Endothelial cell of umbilical vein (primary cell): Measurements from ENCODE around the gene RIMS4. TPM values are rescaled to one million over a fixed set of nuclear protein-coding genes. Genes with fewer than 3 reads are reported as not detected.
A peak's percentile ranks its signal among the peaks of the same experiment; 100 is the strongest.

ENCODE experiments used
- BruUV-seq: library from RNA; stranded (reverse); fragments of 400-500 nt; replicated peaks from 2 replicates; lab custom pipeline; 2021; lab: Mats Ljungman, UMichigan
- CTCF ChIA-PET: fragments of 300-600, 350-600 bp; sonication (Branson Sonifier 250); formaldehyde crosslinking; loops from one replicate; lab custom pipeline; 2021; ENCODE audit warnings: antibody characterized with exemption, inconsistent platforms; lab: Charles Lee
- POLR2A ChIA-PET: fragments of 300-600, 350-600 bp; sonication (Branson Sonifier 250); formaldehyde crosslinking; loops from one replicate; lab custom pipeline; 2021; ENCODE audit warnings: antibody characterized with exemption, inconsistent platforms; lab: Charles Lee
- DNase-seq: peaks from one replicate; pipeline ENCODE4 v3.0.0-alpha.2; 2011; ENCODE audit warnings: low read depth, low spot score
- FAIRE-seq: peaks from 2 replicates; lab custom pipeline; 2011; peaks lifted over from hg19 to GRCh38; lab: Jason Lieb, UNC
- H2AFZ ChIP-seq: 2 replicates; pipeline ENCODE4 v1.6.0; 2012; ENCODE audit warnings: low read depth, low read length, control low read depth, inconsistent platforms
- H3K27ac ChIP-seq: 2 replicates; pipeline ENCODE4 v1.5.1; 2011; ENCODE audit warnings: low read depth, mild to moderate bottlenecking, control low read depth, low read length, moderate library complexity; ENCODE audit not compliant: insufficient read depth
- H3K27me3 ChIP-seq, 2 experiments: 2 replicates each; pipeline versions ENCODE4 v1.6.0 to v1.6.1; 2011; ENCODE audit warnings: low read length in 2 of 2, mixed read lengths in 1 of 2; ENCODE audit not compliant: control insufficient read depth in 2 of 2, insufficient read depth in 2 of 2
- H3K36me3 ChIP-seq, 2 experiments: 2 replicates in 1 of 2; 3 replicates in 1 of 2; pipeline ENCODE4 v1.5.1; 2011; ENCODE audit warnings: low read length in 2 of 2, mild to moderate bottlenecking in 1 of 2, moderate library complexity in 1 of 2; ENCODE audit not compliant: control insufficient read depth in 2 of 2, insufficient read depth in 2 of 2; ENCODE audit errors: extremely low read depth in 1 of 2
- H3K4me1 ChIP-seq: 3 replicates; pipeline ENCODE4 v1.5.1; 2011; ENCODE audit warnings: mild to moderate bottlenecking, low read length; ENCODE audit not compliant: control insufficient read depth, insufficient read depth; ENCODE audit errors: extremely low read depth
- H3K4me2 ChIP-seq: 2 replicates; pipeline ENCODE4 v1.6.1; 2011; ENCODE audit warnings: low read length, control low read depth, mixed read lengths; ENCODE audit not compliant: insufficient read depth
- H3K4me3 ChIP-seq, 3 experiments: fragments of 200-600 bp in 1 of 3; sonication (generic), shearing (Covaris generic) in 1 of 3; replicated peaks in 1 of 3; 2 replicates each; pipeline ENCODE4 v1.5.1; 2011 to 2016; ENCODE audit warnings: control low read depth in 3 of 3, low read length in 3 of 3, mild to moderate bottlenecking in 2 of 3, inconsistent platforms in 1 of 3, low read depth in 1 of 3, moderate library complexity in 1 of 3; ENCODE audit not compliant: insufficient read depth in 1 of 3
- H3K79me2 ChIP-seq: 2 replicates; pipeline ENCODE4 v1.6.0; 2012; ENCODE audit warnings: low read length, inconsistent platforms; ENCODE audit not compliant: control insufficient read depth, insufficient read depth
- H3K9ac ChIP-seq: replicated peaks from 2 replicates; pipeline ENCODE3; 2011; ENCODE audit warnings: low read length, control low read depth; ENCODE audit not compliant: insufficient read depth; ENCODE audit errors: extremely low read depth
- H3K9me1 ChIP-seq: replicated peaks from 3 replicates; pipeline ENCODE4 v1.6.0; 2011; ENCODE audit warnings: mild to moderate bottlenecking, low read length; ENCODE audit not compliant: control insufficient read depth, insufficient read depth; ENCODE audit errors: extremely low read depth
- H3K9me3 ChIP-seq: replicated peaks from 2 replicates; pipeline ENCODE4 v1.5.1; 2012; ENCODE audit warnings: low read length, inconsistent platforms; ENCODE audit not compliant: control insufficient read depth, insufficient read depth
- H4K20me1 ChIP-seq: replicated peaks from 2 replicates; pipeline ENCODE3; 2011; ENCODE audit warnings: mild to moderate bottlenecking, low read length; ENCODE audit not compliant: control insufficient read depth, insufficient read depth; ENCODE audit errors: extremely low read depth
- FOS ChIP-seq: IDR thresholded peaks from 2 replicates; pipeline ENCODE4 v1.6.1; 2011; ENCODE audit warnings: mild to moderate bottlenecking, low read length, moderate library complexity, borderline replicate concordance; ENCODE audit not compliant: insufficient read depth
- JUN ChIP-seq: IDR thresholded peaks from 2 replicates; pipeline ENCODE4 v1.6.1; 2011; ENCODE audit warnings: borderline replicate concordance, low read depth; ENCODE audit not compliant: insufficient read length, insufficient read depth
- POLR2A ChIP-seq: IDR thresholded peaks from 2 replicates; pipeline ENCODE4 v1.6.1; 2012; ENCODE audit warnings: low read depth, mild to moderate bottlenecking, control low read depth, low read length
- POLR2AphosphoS5 ChIP-seq: IDR thresholded peaks from 2 replicates; pipeline ENCODE4 v1.6.1; 2012; ENCODE audit warnings: low read depth, mild to moderate bottlenecking, control low read depth, low read length, moderate library complexity; ENCODE audit not compliant: insufficient read depth
- dilution Hi-C: fragments of 300-500 bp; cut with MboI; formaldehyde crosslinking; loops from one replicate; pipeline ENCODE4 v1.15.0; 2019; ENCODE audit warnings: low sequenced_read_pairs; ENCODE audit not compliant: extremely low pct_ligation_motif_present
- intact Hi-C: fragments of 100-400 bp; cut with micrococcal nuclease; formaldehyde crosslinking; loops from one replicate; pipeline ENCODE4 v1.10.0; 2022
- polyA plus RNA-seq, 4 experiments: library from polyadenylated mRNA; depleted of rRNA in 3 of 4; stranded (reverse) in 3 of 4; unstranded in 1 of 4; fragments of >200 nt; gene quantifications; 2 replicates each; pipeline versions ENCODE4 v1.2.1 to v1.2.3, GENCODE V29; 2011 to 2012; ENCODE audit warnings: missing spikeins in 1 of 4
- total RNA-seq: library from RNA; stranded (reverse); gene quantifications from 2 replicates; pipeline ENCODE4 v1.2.3, GENCODE V29; 2021
- TF ChIP-seq, protein P1 (sequence below), 2 donors: IDR thresholded peaks; 1 replicate in 1 of 2; 2 replicates in 1 of 2; pipeline ENCODE4 v1.5.1; 2011; ENCODE audit warnings: low read length in 2 of 2, mild to moderate bottlenecking in 2 of 2, moderate library complexity in 2 of 2, control low read depth in 1 of 2, inconsistent platforms in 1 of 2, low read depth in 1 of 2; ENCODE audit not compliant: insufficient read depth in 1 of 2; ENCODE audit errors: extremely low read depth in 1 of 2

RIMS4 gene
- total and polyA plus RNA-seq, 2 donors (not counting 3 experiments of a cell fraction or from before 2014, with no cell fraction given): not detected

DNA sequence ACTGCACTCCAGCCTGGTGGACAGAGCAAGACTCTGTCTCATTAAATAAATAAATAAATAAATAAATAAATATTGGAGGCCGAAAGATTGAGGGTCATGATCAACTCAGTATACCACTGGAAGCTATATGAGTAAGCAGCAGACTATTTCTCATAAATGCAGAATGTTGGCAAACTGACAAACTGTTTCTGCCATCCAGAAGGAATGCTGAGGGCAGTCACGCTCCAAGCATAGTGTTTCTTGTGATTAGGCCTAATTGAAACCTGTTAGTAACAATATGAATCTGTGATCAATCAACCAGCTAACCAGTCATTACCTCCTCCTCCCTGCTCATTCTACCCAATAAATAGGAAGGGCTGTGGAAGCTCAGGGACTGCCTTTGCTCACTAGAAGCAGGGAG, 79.9 kb downstream of the RIMS4 start:
- Histone ChIP-seq H3K4me1 (peaks cover 12% of the 10 kb centered on the region), H3K4me3 (no peak overlapping the region), H3K27ac (peak overlapping the region; percentile 79), H3K9me3 (no peaks in the 10 kb centered on the region), H3K4me2 (no peak overlapping the region), H2AFZ (peak overlapping the region; percentile 52), H3K79me2 (no peaks in the 10 kb centered on the region), H3K9ac (peak overlapping the region; percentile 38), H3K9me1 (no peaks in the 10 kb centered on the region), H3K27me3 (no peaks in the 10 kb centered on the region), H3K36me3 (no peaks in the 10 kb centered on the region), H4K20me1 (no peaks in the 10 kb centered on the region)
- FAIRE-seq (peak; percentile 75), DNase-seq (peak; percentile 88)
- dilution Hi-C loops: no loop called here
- no TSS peak for BruUV-seq
- POLR2A ChIA-PET: no interaction called here
- CTCF ChIA-PET: interaction anchor here (0.9 to 7.5 kb wide), 7 partner anchors 15 to 155 kb away, joined by 3 to 310 read pairs (median 6); partner anchors contain the start of gene CCN5
- intact Hi-C loops: loop anchor here (1.0 to 10.0 kb wide), 4 partner anchors 37 to 343 kb away; partner anchors contain the start of gene TTPAL
- TF ChIP-seq FOS (peak; percentile 44), JUN (peak; percentile 41), POLR2A (no peak), POLR2AphosphoS5 (peak; percentile 19)
- TF ChIP-seq, protein P1, sequence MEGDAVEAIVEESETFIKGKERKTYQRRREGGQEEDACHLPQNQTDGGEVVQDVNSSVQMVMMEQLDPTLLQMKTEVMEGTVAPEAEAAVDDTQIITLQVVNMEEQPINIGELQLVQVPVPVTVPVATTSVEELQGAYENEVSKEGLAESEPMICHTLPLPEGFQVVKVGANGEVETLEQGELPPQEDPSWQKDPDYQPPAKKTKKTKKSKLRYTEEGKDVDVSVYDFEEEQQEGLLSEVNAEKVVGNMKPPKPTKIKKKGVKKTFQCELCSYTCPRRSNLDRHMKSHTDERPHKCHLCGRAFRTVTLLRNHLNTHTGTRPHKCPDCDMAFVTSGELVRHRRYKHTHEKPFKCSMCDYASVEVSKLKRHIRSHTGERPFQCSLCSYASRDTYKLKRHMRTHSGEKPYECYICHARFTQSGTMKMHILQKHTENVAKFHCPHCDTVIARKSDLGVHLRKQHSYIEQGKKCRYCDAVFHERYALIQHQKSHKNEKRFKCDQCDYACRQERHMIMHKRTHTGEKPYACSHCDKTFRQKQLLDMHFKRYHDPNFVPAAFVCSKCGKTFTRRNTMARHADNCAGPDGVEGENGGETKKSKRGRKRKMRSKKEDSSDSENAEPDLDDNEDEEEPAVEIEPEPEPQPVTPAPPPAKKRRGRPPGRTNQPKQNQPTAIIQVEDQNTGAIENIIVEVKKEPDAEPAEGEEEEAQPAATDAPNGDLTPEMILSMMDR (IDR thresholded peaks at IDR 0.05; ENCODE audit: extremely low read depth in 1 of 2, insufficient read depth in 1 of 2, low read depth in 1 of 2, low read length in 2 of 2): no peak
